Activated naive CD4-positive, alpha-beta T cell treated with anti-CD3 and anti-CD28 coated beads, Interleukin-2, amount 10 ng/mL, durations not matched to agents 7 days and 5 days (primary cell): ENCODE data around the gene MTCH1.

ENCODE experiments used
- CTCF ChIA-PET: fragments of 350-600 bp; sonication (Branson Sonifier 250); formaldehyde crosslinking; loops from one replicate; lab custom pipeline; 2021; ENCODE audit warnings: antibody characterized with exemption; lab: Charles Lee
- DNase-seq: peaks from one replicate; pipeline ENCODE4 v3.0.0-alpha.2; 2020
- H3K27ac Mint-ChIP-seq: one replicate; pipeline ENCODE4 v1.8.0; 2021; ENCODE audit warnings: mild to moderate bottlenecking, moderate library complexity, mixed read lengths
- H3K27me3 Mint-ChIP-seq: one replicate; pipeline ENCODE4 v1.8.0; 2021; ENCODE audit warnings: mild to moderate bottlenecking, mixed read lengths
- H3K36me3 Mint-ChIP-seq: one replicate; pipeline ENCODE4 v1.8.0; 2021; ENCODE audit warnings: mixed read lengths
- H3K4me1 Mint-ChIP-seq: one replicate; pipeline ENCODE4 v1.8.0; 2021; ENCODE audit warnings: mixed read lengths
- H3K4me3 Mint-ChIP-seq: one replicate; pipeline ENCODE4 v1.8.0; 2021; ENCODE audit warnings: mild to moderate bottlenecking, moderate library complexity, mixed read lengths
- H3K9me3 Mint-ChIP-seq: one replicate; pipeline ENCODE4 v1.8.0; 2021; ENCODE audit warnings: mixed read lengths

Gene MTCH1

DNA sequence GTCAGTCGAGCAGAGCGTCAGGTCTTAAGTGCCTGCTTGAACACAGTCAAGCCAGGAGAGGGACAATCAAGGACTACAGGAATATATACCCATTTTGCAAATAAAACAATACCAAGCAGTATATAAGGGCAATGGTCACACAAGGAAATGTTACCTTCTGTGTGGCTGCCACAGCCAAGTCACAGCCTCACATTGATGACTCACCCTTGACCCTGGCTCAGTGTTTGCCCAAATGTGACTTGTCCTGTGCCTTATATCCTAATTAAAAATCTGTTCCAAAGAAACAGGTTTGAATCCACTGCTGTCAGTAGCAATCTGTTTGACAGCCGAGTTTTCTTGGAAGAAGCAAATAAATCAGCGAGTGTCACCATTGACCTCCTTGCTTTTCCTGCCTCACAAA lies 65.9 kb downstream of the MTCH1 start:
- H3K4me3 Mint-ChIP-seq = no peak overlapping the region
- no peaks in the 10 kb centered on the region for H3K9me3 Mint-ChIP-seq
- H3K4me1 Mint-ChIP-seq = peaks cover 29% of the 10 kb centered on the region
- no peak overlapping the region for H3K27ac Mint-ChIP-seq
- no peaks in the 10 kb centered on the region for H3K27me3 Mint-ChIP-seq
- CTCF ChIA-PET = no interaction called here
- H3K36me3 Mint-ChIP-seq = peaks cover 62% of the 10 kb centered on the region
- DNase-seq = no peak
